Skeletal muscle satellite cell (primary cell): ENCODE data around the gene PLCB4.

Source experiments
- H3K27me3 ChIP-seq: 2 replicates; pipeline ENCODE4 v1.7.0; 2013; ENCODE audit warnings: low read length; ENCODE audit not compliant: control insufficient read depth, insufficient read depth
- H3K36me3 ChIP-seq: 2 replicates; pipeline ENCODE4 v1.7.0; 2013; ENCODE audit warnings: mild to moderate bottlenecking, control low read depth, low read length; ENCODE audit not compliant: insufficient read depth
- H3K4me1 ChIP-seq: 2 replicates; pipeline ENCODE4 v1.7.0; 2013; ENCODE audit warnings: low read length; ENCODE audit not compliant: control insufficient read depth, insufficient read depth
- H3K4me2 ChIP-seq: 2 replicates; pipeline ENCODE4 v1.7.0; 2013; ENCODE audit warnings: mild to moderate bottlenecking, low read length
- H3K4me3 ChIP-seq: 2 replicates; pipeline ENCODE4 v1.7.0; 2013; ENCODE audit warnings: low read length
- H3K9ac ChIP-seq: 2 replicates; pipeline ENCODE4 v1.7.0; 2013; ENCODE audit warnings: mild to moderate bottlenecking, low read depth, low read length, moderate library complexity
- H3K9me3 ChIP-seq: replicated peaks from 2 replicates; pipeline ENCODE4 v1.7.0; 2013; ENCODE audit warnings: mild to moderate bottlenecking, control low read depth, low read length

The PLCB4 gene

GRCh38 chr20:9308056-9308455, 239.2 kb downstream of the PLCB4 start:
- H3K36me3 ChIP-seq = no peaks in the 10 kb centered on the region
- no peak overlapping the region for H3K9ac ChIP-seq
- no peak overlapping the region for H3K4me2 ChIP-seq
- H3K27me3 ChIP-seq = no peaks in the 10 kb centered on the region
- no peak overlapping the region for H3K4me3 ChIP-seq
- H3K9me3 ChIP-seq = no peaks in the 10 kb centered on the region
- peaks cover 25% of the 10 kb centered on the region for H3K4me1 ChIP-seq

- no peaks in the 10 kb centered on the region for H3K9me3 ChIP-seq
- no peak overlapping the region for H3K9ac ChIP-seq
- no peaks in the 10 kb centered on the region for H3K36me3 ChIP-seq
- peaks cover 24% of the 10 kb centered on the region for H3K4me1 ChIP-seq
- no peak overlapping the region for H3K4me2 ChIP-seq
- no peaks in the 10 kb centered on the region for H3K27me3 ChIP-seq
- H3K4me3 ChIP-seq = no peak overlapping the region
Measured at GRCh38 chr20:9311132-9311531, 242.2 kb downstream of the PLCB4 start.

GRCh38 chr20:9319687-9320384, 250.9 kb downstream of the PLCB4 start:
- no peak overlapping the region for H3K4me2 ChIP-seq
- peaks cover 2% of the 10 kb centered on the region for H3K36me3 ChIP-seq
- no peaks in the 10 kb centered on the region for H3K27me3 ChIP-seq
- no peaks in the 10 kb centered on the region for H3K4me1 ChIP-seq
- no peaks in the 10 kb centered on the region for H3K9me3 ChIP-seq
- H3K4me3 ChIP-seq = no peak overlapping the region
- no peak overlapping the region for H3K9ac ChIP-seq

- Histone ChIP-seq H3K4me3 (no peak overlapping the region), H3K4me1 (no peaks in the 10 kb centered on the region), H3K9me3 (no peaks in the 10 kb centered on the region), H3K4me2 (no peak overlapping the region), H3K27me3 (no peaks in the 10 kb centered on the region), H3K36me3 (peaks cover 2% of the 10 kb centered on the region), H3K9ac (no peak overlapping the region)
Measured at GRCh38 chr20:9321007-9321406, 252.1 kb downstream of the PLCB4 start.

GRCh38 chr20:9322661-9323060, 253.8 kb downstream of the PLCB4 start:
- H3K4me3 ChIP-seq = no peak overlapping the region
- H3K9me3 ChIP-seq = no peaks in the 10 kb centered on the region
- H3K36me3 ChIP-seq = peaks cover 2% of the 10 kb centered on the region
- no peaks in the 10 kb centered on the region for H3K4me1 ChIP-seq
- no peak overlapping the region for H3K9ac ChIP-seq
- H3K27me3 ChIP-seq = no peaks in the 10 kb centered on the region
- no peak overlapping the region for H3K4me2 ChIP-seq

GRCh38 chr20:9323622-9324021, 254.7 kb downstream of the PLCB4 start:
- no peaks in the 10 kb centered on the region for H3K27me3 ChIP-seq
- H3K4me2 ChIP-seq = no peak overlapping the region
- H3K4me3 ChIP-seq = no peak overlapping the region
- no peaks in the 10 kb centered on the region for H3K4me1 ChIP-seq
- peaks cover 2% of the 10 kb centered on the region for H3K36me3 ChIP-seq
- H3K9ac ChIP-seq = no peak overlapping the region
- H3K9me3 ChIP-seq = no peaks in the 10 kb centered on the region

- Histone ChIP-seq H3K4me3 (no peak overlapping the region), H3K4me2 (no peak overlapping the region), H3K9me3 (no peaks in the 10 kb centered on the region), H3K27me3 (no peaks in the 10 kb centered on the region), H3K36me3 (no peaks in the 10 kb centered on the region), H3K4me1 (no peaks in the 10 kb centered on the region), H3K9ac (no peak overlapping the region)
Measured at GRCh38 chr20:9329355-9330101, 260.6 kb downstream of the PLCB4 start.

GRCh38 chr20:9330151-9330550, 261.3 kb downstream of the PLCB4 start:
- Histone ChIP-seq H3K4me1 (no peaks in the 10 kb centered on the region), H3K9ac (no peak overlapping the region), H3K27me3 (no peaks in the 10 kb centered on the region), H3K4me3 (no peak overlapping the region), H3K4me2 (no peak overlapping the region), H3K9me3 (no peaks in the 10 kb centered on the region), H3K36me3 (no peaks in the 10 kb centered on the region)

- Histone ChIP-seq H3K27me3 (no peaks in the 10 kb centered on the region), H3K9me3 (no peaks in the 10 kb centered on the region), H3K36me3 (no peaks in the 10 kb centered on the region), H3K9ac (no peak overlapping the region), H3K4me1 (no peaks in the 10 kb centered on the region), H3K4me2 (no peak overlapping the region), H3K4me3 (no peak overlapping the region)
Measured at GRCh38 chr20:9331707-9332435, 263.0 kb downstream of the PLCB4 start.

- no peak overlapping the region for H3K4me3 ChIP-seq
- H3K27me3 ChIP-seq = no peaks in the 10 kb centered on the region
- H3K9ac ChIP-seq = no peak overlapping the region
- H3K4me1 ChIP-seq = no peaks in the 10 kb centered on the region
- H3K4me2 ChIP-seq = no peak overlapping the region
- H3K36me3 ChIP-seq = no peaks in the 10 kb centered on the region
- no peaks in the 10 kb centered on the region for H3K9me3 ChIP-seq
Measured at GRCh38 chr20:9332791-9333479, 264.0 kb downstream of the PLCB4 start.

- Histone ChIP-seq H3K4me3 (no peak overlapping the region), H3K4me2 (no peak overlapping the region), H3K27me3 (no peaks in the 10 kb centered on the region), H3K9ac (no peak overlapping the region), H3K36me3 (no peaks in the 10 kb centered on the region), H3K4me1 (no peaks in the 10 kb centered on the region), H3K9me3 (no peaks in the 10 kb centered on the region)
Measured at GRCh38 chr20:9334866-9335265, 266.0 kb downstream of the PLCB4 start.
